SU-DHL-6 (cell line): ENCODE results near the gene CNPY1.

Source experiments
- CTCF ChIP-seq: fragments of 200-600 bp; sonication (generic); IDR thresholded peaks from one replicate; pipeline ENCODE4 v1.5.1; 2017; ENCODE audit warnings: antibody characterized with exemption, mild to moderate bottlenecking, low read length, moderate library complexity; ENCODE audit not compliant: insufficient read depth, poor library complexity, severe bottlenecking
- EZH2phosphoT487 ChIP-seq: fragments of 200-600 bp; sonication (generic), shearing (Covaris generic); conservative IDR thresholded peaks from 2 replicates; pipeline ENCODE4 v1.6.1; 2018; ENCODE audit warnings: mild to moderate bottlenecking, antibody characterized with exemption, low read length, moderate library complexity, mixed read lengths

DNA sequence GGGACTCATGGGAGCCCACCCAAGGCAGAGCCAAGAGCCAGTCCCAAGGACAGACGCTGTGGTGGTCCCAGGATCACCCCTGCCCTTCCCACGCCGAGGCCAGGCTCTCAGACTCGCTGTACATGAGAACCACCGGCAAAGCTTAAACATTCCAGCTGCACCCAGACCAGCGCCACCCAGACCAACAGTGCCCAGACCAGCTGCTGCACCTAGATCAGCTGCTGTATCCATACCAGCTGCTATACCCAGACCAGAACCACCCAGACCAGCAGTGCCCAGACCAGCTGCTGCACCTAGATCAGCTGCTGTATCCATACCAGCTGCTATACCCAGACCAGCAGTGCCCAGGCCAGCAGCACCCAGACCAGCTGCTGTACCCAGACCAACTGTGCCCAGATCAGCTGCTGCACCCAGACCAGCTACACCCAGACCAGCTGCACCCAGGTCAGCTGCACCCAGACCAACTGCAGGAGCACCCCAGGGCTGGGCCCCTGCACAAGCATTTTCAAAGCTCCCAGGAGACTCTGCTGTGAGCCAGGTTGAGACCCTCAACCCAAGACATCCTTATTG, 47.9 kb upstream of the CNPY1 start:
- TF ChIP-seq CTCF (no peak), EZH2phosphoT487 (no peak)
